Measurements from ENCODE around the gene GLRA2.

GLRA2 gene

GRCh38 chrX:14712096-14712495 lies 182.8 kb downstream of the GLRA2 start:
- no peak for FAIRE-seq

DNA sequence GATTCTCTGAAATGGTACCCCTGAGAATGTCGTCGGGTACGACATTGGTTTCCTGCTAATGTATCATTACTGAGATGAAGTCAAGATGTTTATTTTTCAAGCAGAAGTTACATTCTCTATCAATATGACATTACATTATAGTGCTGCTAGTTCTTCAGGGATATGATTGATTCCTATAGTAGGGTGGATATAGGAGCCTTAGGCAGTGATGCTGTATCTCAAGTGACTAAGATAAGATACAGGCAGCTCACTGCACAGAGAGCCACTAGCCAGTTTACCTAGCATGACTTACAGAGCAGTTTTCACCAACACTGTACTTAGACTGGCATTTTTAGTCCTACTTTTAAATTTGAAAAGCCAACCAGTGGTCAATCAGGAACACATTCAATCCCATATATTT lies 188.6 kb downstream of the GLRA2 start:
- FAIRE-seq, result no peak

DNA sequence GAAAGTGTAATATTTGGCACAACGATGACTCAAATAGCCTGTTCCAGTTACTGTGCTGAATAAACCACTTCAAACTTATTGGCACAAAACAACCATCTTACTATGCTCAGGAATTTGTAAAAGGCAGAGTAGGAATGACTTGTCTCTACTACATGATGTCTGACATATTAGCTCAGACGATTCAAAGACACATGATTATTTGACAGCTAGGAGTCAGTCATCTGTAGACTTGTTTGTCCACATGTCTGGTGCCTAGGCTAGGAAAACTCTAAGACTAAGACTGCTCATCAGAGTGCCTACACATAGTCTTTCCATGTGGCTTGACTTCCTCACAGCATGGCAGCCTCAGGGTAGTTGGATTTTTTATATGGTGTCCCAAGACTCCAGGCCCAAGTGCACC lies 189.1 kb downstream of the GLRA2 start:
- FAIRE-seq, result no peak

DNA sequence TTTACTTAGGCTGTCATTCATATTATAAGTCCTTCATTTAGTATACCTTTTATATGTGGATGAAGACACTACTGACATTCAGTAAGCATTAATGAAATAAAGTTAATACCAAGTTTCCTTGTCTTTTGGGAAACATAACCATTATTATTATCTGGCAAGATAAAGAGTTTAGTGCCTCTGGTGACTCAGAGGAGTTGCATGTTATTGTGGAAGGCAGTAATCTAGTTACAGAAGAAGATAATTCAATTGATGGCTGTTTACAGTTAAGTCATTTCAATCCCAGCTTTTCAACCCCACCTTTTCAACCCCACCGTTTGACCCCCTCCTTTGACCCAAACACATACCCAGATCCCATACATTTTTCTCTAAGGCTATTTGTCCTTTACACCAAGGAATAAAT lies 199.7 kb downstream of the GLRA2 start:
- FAIRE-seq, result no peak

DNA sequence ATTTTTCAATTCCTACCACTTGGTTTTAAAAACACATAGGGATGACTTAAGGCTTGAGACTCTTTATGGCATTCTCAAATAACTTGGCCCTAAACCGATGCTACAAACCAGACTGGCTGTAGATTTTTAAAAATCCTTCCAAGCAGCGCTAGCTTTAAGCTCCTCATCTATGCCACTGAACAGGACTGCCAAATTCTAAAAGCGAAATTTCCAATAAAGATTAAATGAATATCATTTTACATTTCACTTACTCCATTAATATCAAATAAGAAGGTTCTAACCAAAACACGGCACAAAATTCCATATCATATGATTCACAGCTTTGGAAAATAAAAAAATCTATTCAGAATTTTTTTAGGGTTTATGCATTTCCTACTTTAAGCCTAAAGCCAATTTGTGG lies 209.3 kb downstream of the GLRA2 start:
- FAIRE-seq, result no peak

GRCh38 chrX:14753441-14753840 lies 224.1 kb downstream of the GLRA2 start:
- FAIRE-seq, result no peak

- FAIRE-seq, result no peak
These were observed 228.7 kb downstream of the GLRA2 start for GRCh38 chrX:14758029-14758491.

DNA sequence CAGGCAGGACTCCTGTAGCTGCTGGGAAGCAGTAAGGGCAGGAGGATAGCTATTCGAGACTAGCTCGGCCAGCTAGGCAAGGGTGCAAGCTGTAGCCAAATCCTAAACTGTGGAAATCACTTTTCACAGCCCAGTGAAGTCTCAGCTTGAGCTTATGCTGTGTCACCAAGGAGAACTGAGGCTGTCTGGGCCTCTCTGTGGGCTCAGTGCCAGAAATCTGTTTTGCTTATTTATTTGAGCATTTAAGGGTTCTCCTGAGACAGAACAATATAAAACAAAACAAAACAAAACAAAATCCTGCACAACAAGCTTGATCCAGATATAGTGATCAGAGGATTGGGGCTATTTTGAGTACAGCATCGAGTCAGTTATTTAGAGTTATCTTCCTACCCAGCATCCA lies 246.1 kb downstream of the GLRA2 start:
- FAIRE-seq, result no peak

DNA sequence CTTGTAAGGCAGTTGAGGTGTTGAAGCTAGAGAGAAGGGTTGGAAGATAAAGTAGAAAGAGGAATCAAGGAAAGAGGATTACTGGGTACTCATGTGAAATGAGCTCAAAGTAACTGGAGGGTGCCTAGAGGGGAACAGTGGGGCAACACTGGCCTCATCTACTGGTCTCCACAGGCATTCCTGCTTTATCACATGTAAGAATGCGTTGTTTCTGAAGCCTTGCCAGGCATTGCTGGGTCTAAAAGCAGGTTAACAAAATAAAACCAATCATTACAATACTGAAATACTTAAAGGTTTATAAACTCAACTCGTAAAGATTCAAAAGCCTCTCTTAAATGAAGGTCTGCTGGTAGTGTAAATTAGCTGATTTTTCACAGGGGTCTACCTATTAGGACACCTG lies 247.6 kb downstream of the GLRA2 start:
- no peak for FAIRE-seq

DNA sequence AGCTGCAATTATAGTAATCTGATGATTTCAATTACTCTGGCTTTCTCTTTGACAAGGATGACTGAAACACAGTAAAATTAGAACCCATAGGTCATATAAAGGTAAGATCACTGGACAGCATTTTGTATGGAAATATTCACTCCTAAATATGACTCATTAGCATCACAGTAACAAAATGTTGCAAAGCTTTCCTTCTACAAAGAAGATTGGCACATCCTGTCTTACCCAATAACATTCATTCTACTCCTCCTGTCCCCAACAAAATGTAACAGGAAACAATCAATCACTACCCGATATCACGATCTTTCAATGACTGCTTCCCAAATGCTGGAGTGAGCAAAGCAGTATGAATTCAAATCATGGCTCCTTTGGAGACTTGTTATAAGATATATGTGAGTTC lies 248.2 kb downstream of the GLRA2 start:
- no peak for FAIRE-seq

- no peak for FAIRE-seq
These were observed 250.2 kb downstream of the GLRA2 start for GRCh38 chrX:14779580-14779979.

Measured in endometrium (tissue), 2 donors.